MM.1S (cell line): ENCODE measurements around the gene SCN4A.

Source experiments
- DNase-seq: peaks from one replicate; pipeline ENCODE4 v3.0.0-alpha.2; 2015
- H2AFZ ChIP-seq: fragments of 300-600 bp; sonication (generic); 2 replicates; pipeline ENCODE4 v1.6.0; 2016; ENCODE audit warnings: antibody characterized with exemption, low read length
- H3F3A ChIP-seq: fragments of 300-600 bp; sonication (generic); 2 replicates; pipeline ENCODE4 v1.6.1; 2016; ENCODE audit warnings: mild to moderate bottlenecking, antibody characterized with exemption, low read length, moderate library complexity, mixed read lengths; ENCODE audit not compliant: insufficient read depth
- H3K27ac ChIP-seq: fragments of 300-600 bp; sonication (generic); 2 replicates; pipeline ENCODE4 v1.5.1; 2016; ENCODE audit warnings: mild to moderate bottlenecking, low read length
- H3K27me3 ChIP-seq: fragments of 300-600 bp; sonication (generic); replicated peaks from 2 replicates; pipeline ENCODE4 v1.6.0; 2016; ENCODE audit warnings: low read length; ENCODE audit not compliant: insufficient read depth
- H3K36me3 ChIP-seq: fragments of 300-600 bp; sonication (generic); replicated peaks from 2 replicates; pipeline ENCODE4 v1.6.1; 2016; ENCODE audit warnings: mild to moderate bottlenecking, low read length, mixed read lengths; ENCODE audit not compliant: insufficient read depth
- H3K4me1 ChIP-seq: fragments of 300-600 bp; sonication (generic); 2 replicates; pipeline ENCODE4 v1.6.1; 2016; ENCODE audit warnings: low read length, mixed read lengths
- H3K4me2 ChIP-seq: fragments of 300-600 bp; sonication (generic); 2 replicates; pipeline ENCODE4 v1.6.0; 2016; ENCODE audit warnings: low read depth, low read length
- H3K4me3 ChIP-seq: fragments of 300-600 bp; sonication (generic); 2 replicates; pipeline ENCODE4 v1.5.1; 2016; ENCODE audit warnings: low read length, mixed read lengths
- H3K79me2 ChIP-seq: fragments of 300-600 bp; sonication (generic); 2 replicates; pipeline ENCODE4 v1.6.1; 2016; ENCODE audit warnings: mixed run types, low read length, mixed read lengths
- H3K9ac ChIP-seq: fragments of 300-600 bp; sonication (generic); 2 replicates; pipeline ENCODE4 v1.6.1; 2016; ENCODE audit warnings: low read length, mixed read lengths
- H3K9me2 ChIP-seq: fragments of 300-600 bp; sonication (generic); replicated peaks from 2 replicates; pipeline ENCODE4 v1.6.1; 2016; ENCODE audit warnings: mild to moderate bottlenecking, low read length, mixed read lengths; ENCODE audit not compliant: insufficient read depth
- H3K9me3 ChIP-seq: fragments of 300-600 bp; sonication (generic); replicated peaks from 2 replicates; pipeline ENCODE4 v1.6.1; 2016; ENCODE audit warnings: mild to moderate bottlenecking, low read length, mixed read lengths; ENCODE audit not compliant: insufficient read depth
- H4K20me1 ChIP-seq: fragments of 300-600 bp; sonication (generic); 2 replicates; pipeline ENCODE4 v1.6.1; 2016; ENCODE audit warnings: mild to moderate bottlenecking, low read length, moderate library complexity, mixed read lengths; ENCODE audit not compliant: insufficient read depth
- EZH2 ChIP-seq: fragments of 300-600 bp; sonication (generic); optimal IDR thresholded peaks from 2 replicates; pipeline ENCODE3; 2017; ENCODE audit warnings: low read depth, mild to moderate bottlenecking, antibody characterized with exemption, low read length, mixed read lengths
- EZH2phosphoT487 ChIP-seq: fragments of 300-600 bp; sonication (generic); IDR thresholded peaks from 2 replicates; pipeline ENCODE4 v1.6.1; 2018; ENCODE audit warnings: antibody characterized with exemption, low read length
- TF ChIP-seq, protein P1 (sequence below): fragments of 300-600 bp; sonication (generic); IDR thresholded peaks from 2 replicates; pipeline ENCODE4 v1.5.1; 2016; ENCODE audit warnings: antibody characterized with exemption, low read length, mixed read lengths

Gene SCN4A

DNA sequence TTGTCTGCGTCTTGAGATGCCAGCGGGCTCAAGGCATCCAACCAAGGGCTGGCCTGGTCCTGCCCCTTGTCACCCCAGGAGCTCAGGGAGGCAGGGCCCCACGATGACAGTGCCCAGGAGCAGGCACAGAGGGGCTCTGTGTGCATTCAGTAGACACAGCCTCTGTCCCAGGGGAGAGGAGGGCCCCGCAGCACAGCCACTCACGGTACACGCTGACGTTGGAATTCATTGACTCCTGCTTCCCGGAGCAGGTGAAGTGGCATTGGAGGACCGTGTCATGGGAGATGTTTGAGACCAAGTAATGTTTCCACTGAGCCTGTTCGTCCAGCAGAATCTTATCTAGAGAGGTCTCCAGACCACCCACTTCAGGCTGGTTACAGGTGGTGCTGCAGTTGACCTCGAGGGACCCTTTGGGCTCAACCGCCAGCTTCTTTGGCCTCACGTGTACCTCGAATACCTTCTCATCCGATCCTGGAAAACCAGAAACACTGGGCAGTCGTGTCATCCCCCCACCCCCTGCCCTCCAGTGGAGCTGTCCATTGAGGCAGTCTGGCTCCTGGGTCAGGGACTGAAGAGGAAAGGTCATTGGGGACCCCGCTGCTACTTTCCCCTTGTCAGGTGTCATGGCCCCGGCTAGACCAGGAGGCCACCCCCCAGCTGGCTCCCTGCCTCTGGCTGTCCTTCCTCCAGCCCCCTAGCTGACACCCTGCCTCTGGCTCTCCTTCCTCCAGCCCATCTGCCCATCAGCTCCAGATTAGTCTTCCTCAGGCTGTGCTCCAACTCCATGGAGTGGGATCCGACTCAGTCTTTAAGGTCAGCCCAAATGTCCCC, 32.4 kb upstream of the SCN4A start:
- Histone ChIP-seq H3K9me2 (no peaks in the 10 kb centered on the region), H3K4me1 (no peaks in the 10 kb centered on the region), H3K27me3 (no peaks in the 10 kb centered on the region), H3K9me3 (no peaks in the 10 kb centered on the region), H3K27ac (no peak overlapping the region), H3K79me2 (peaks cover 15% of the 10 kb centered on the region), H3K9ac (no peak overlapping the region), H4K20me1 (no peaks in the 10 kb centered on the region), H3K36me3 (no peaks in the 10 kb centered on the region), H3K4me2 (no peak overlapping the region), H3F3A (no peaks in the 10 kb centered on the region), H3K4me3 (no peak overlapping the region), H2AFZ (no peak overlapping the region)
- TF ChIP-seq EZH2 (no peak), EZH2phosphoT487 (no peak)
- no peak for DNase-seq

DNA sequence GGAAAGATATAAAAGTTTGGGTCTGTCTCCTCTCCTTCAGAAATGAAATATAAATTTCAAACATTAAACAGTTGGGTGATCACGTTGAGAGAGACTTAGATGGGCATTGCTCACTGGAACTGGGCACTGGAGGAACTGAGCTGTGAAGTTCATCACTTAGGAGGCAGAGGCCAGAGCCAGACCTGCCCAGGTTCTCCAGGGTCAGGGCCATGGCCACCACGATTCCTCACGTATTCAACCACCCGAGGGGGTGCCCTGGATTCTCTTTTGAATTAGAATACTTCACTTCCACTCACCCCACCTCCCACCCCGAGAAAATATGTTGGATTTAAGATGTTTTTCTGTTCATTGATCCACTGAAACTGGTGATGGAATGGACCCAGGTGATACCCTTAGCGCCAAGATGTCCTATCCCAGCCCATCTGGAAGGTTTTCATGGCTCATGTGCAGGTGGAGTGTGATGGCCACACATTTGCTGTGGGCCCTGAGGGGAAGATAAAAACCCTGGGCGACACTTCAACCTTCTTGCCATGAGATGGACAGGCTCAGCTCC, 31.6 kb upstream of the SCN4A start:
- Histone ChIP-seq H3K79me2 (0 out of 2 replicates have a peak, but pooled peaks cover 7% of the 10 kb centered on the region), H3K27ac (no peak overlapping the region), H3K9me2 (no peaks in the 10 kb centered on the region), H3K36me3 (no peaks in the 10 kb centered on the region), H4K20me1 (no peaks in the 10 kb centered on the region), H3K9ac (no peak overlapping the region), H2AFZ (no peak overlapping the region), H3F3A (no peaks in the 10 kb centered on the region), H3K4me3 (no peak overlapping the region), H3K27me3 (no peaks in the 10 kb centered on the region), H3K4me1 (no peaks in the 10 kb centered on the region), H3K9me3 (no peaks in the 10 kb centered on the region), H3K4me2 (no peak overlapping the region)
- TF ChIP-seq, protein P1, sequence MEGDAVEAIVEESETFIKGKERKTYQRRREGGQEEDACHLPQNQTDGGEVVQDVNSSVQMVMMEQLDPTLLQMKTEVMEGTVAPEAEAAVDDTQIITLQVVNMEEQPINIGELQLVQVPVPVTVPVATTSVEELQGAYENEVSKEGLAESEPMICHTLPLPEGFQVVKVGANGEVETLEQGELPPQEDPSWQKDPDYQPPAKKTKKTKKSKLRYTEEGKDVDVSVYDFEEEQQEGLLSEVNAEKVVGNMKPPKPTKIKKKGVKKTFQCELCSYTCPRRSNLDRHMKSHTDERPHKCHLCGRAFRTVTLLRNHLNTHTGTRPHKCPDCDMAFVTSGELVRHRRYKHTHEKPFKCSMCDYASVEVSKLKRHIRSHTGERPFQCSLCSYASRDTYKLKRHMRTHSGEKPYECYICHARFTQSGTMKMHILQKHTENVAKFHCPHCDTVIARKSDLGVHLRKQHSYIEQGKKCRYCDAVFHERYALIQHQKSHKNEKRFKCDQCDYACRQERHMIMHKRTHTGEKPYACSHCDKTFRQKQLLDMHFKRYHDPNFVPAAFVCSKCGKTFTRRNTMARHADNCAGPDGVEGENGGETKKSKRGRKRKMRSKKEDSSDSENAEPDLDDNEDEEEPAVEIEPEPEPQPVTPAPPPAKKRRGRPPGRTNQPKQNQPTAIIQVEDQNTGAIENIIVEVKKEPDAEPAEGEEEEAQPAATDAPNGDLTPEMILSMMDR = no peak
- no peak for TF ChIP-seq EZH2phosphoT487
- no peak for TF ChIP-seq EZH2
- no peak for DNase-seq

GRCh38 chr17:64003526-64004121, 30.9 kb upstream of the SCN4A start:
- Histone ChIP-seq H3F3A (no peaks in the 10 kb centered on the region), H3K9ac (no peak overlapping the region), H3K79me2 (0 out of 2 replicates have a peak, but pooled peaks cover 2% of the 10 kb centered on the region), H2AFZ (no peak overlapping the region), H3K36me3 (no peaks in the 10 kb centered on the region), H3K9me2 (no peaks in the 10 kb centered on the region), H3K4me3 (no peak overlapping the region), H3K27me3 (no peaks in the 10 kb centered on the region), H3K27ac (no peak overlapping the region), H3K4me2 (no peak overlapping the region), H3K4me1 (no peaks in the 10 kb centered on the region), H3K9me3 (no peaks in the 10 kb centered on the region), H4K20me1 (no peaks in the 10 kb centered on the region)
- no peak for TF ChIP-seq EZH2
- TF ChIP-seq, protein P1 = no peak
- no peak for DNase-seq
